ENCODE data around the gene CTNND2. TPM values are rescaled to one million over a fixed set of nuclear protein-coding genes. Genes with fewer than 3 reads are reported as not detected.

Gene CTNND2
- total RNA-seq, 1 experiment from 2014 or later, result not detected

GRCh38 chr5:11700391-11700790 is 203.9 kb downstream of the CTNND2 start:
- DNase-seq, result no peak
- H3K27me3 ChIP-seq, result no peaks in the 10 kb centered on the region
- no peaks in the 10 kb centered on the region for H3K4me1 ChIP-seq
- no peaks in the 10 kb centered on the region for H3K36me3 ChIP-seq
- no peak overlapping the region for H3K27ac ChIP-seq
- H3K9me3 ChIP-seq (replicated peaks), result no peaks in the 10 kb centered on the region
- H3K4me3 ChIP-seq, result no peak overlapping the region

DNA sequence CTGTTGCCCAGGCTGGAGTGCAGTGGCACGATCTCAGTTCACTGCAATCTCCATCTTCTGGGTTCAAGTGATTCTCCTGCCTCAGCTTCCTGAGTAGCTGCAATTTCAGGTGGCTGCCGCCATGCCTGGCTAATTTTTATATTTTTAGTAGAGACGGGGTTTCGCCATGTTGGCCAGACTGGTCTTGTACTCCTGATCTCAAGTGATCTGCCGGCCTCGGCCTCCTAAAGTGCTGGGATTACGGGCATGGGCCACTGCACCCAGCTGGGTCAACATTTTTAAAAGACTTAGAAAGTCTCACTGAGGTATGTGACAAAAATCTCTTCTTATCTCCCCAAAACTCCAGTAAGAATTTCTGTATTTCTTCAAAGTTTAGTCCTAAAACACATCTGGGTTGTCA is 211.6 kb downstream of the CTNND2 start:
- Histone ChIP-seq H3K9me3 (replicated peaks) (no peaks in the 10 kb centered on the region), H3K36me3 (no peaks in the 10 kb centered on the region), H3K27ac (no peak overlapping the region), H3K4me1 (no peaks in the 10 kb centered on the region), H3K4me3 (no peak overlapping the region), H3K27me3 (no peaks in the 10 kb centered on the region)
- no peak for DNase-seq

DNA sequence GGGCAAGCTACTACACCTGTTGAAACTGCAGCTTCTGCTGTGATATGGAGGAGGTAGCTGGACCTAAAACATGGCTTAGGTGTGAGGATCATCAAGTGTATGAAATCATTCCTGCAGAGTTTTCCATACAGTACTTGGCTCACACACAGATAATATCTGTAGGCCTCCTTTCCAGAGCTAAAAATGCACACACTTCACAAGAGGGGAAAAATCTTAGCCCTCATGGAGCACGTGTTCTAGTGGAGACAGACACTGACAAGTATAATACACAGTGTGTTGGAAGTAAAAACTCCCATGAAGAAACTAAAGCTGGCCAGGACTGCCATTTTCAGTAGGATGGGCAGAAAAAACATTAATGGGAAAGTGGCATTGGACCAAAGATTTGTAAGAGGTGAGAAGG is 216.7 kb downstream of the CTNND2 start:
- H3K9me3 ChIP-seq (replicated peaks), result no peaks in the 10 kb centered on the region
- H3K36me3 ChIP-seq, result no peaks in the 10 kb centered on the region
- no peaks in the 10 kb centered on the region for H3K27me3 ChIP-seq
- DNase-seq, result no peak
- H3K4me1 ChIP-seq, result no peaks in the 10 kb centered on the region
- H3K4me3 ChIP-seq, result no peak overlapping the region
- no peak overlapping the region for H3K27ac ChIP-seq

DNA sequence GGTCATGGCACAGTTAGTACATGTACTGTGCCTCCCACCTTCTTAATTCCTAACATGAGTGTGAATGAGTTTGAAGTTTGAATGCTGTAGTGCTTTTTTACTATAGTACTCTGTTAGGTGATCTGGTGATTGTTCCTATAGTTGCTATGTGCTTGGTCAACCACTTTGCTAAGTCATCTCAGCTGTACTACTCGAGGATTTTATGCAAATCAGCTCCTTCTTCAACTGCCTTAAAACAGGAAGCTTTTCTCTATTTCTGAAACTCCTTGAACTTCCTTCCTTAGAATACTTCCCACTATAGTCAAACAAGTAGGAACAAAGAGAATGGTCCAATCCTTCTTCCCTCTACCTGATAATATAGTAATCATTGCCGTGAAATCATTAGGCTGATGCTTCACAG is 219.6 kb downstream of the CTNND2 start:
- no peak overlapping the region for H3K27ac ChIP-seq

DNA sequence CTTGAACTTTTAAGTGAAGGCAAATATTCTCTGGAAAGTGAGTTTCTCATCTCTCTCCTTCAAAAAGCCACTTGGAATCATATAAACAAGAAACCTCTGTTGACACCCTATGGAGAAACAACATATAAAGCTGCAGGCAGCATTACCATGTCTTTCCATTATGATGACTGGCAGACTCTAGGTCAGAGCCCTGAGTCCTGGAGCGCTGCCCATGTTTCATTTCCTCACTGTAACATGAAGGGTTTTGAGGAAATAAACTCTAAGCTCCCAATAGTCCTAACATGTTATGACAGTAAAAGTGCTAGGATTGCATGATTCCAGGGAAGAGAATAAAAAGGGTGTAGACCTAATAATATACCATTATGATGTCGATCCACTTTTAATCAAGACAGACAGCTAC is 220.6 kb downstream of the CTNND2 start:
- no peaks in the 10 kb centered on the region for H3K9me3 ChIP-seq (replicated peaks)
- H3K27me3 ChIP-seq, result no peaks in the 10 kb centered on the region
- H3K4me3 ChIP-seq, result no peak overlapping the region
- no peaks in the 10 kb centered on the region for H3K4me1 ChIP-seq
- H3K36me3 ChIP-seq, result no peaks in the 10 kb centered on the region
- no peak overlapping the region for H3K27ac ChIP-seq
- no peak for DNase-seq

More for the DNA sequence above, 219.6 kb downstream of the CTNND2 start:
- no peaks in the 10 kb centered on the region for H3K36me3 ChIP-seq
- no peaks in the 10 kb centered on the region for H3K4me1 ChIP-seq
- H3K27me3 ChIP-seq, result no peaks in the 10 kb centered on the region
- DNase-seq, result no peak
- no peaks in the 10 kb centered on the region for H3K9me3 ChIP-seq (replicated peaks)
- no peak overlapping the region for H3K4me3 ChIP-seq

DNA sequence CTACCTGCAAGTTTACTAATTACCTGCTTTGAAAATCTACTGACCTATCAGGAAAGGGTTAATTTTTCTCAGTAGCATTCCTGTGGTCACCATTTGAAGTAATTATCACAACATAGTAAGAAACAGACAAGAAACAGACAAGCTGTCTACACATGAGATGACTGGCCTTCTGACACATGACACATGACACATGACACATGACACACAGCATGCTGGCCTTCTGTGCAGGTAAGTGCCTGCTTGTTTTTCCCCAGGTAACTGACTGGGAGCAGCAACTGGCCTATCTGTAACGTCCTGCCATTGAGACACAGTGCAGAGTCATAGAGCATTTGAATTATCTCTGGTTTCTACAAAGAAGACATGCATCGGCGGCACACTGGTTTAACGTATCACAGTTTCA is 222.4 kb downstream of the CTNND2 start:
- H3K9me3 ChIP-seq (replicated peaks), result no peaks in the 10 kb centered on the region
- no peaks in the 10 kb centered on the region for H3K36me3 ChIP-seq
- no peak overlapping the region for H3K4me3 ChIP-seq
- H3K27me3 ChIP-seq, result no peaks in the 10 kb centered on the region
- no peak for DNase-seq
- no peak overlapping the region for H3K27ac ChIP-seq
- H3K4me1 ChIP-seq, result no peaks in the 10 kb centered on the region

GRCh38 chr5:11679676-11680075 is 224.6 kb downstream of the CTNND2 start:
- H3K4me3 ChIP-seq, result no peak overlapping the region

GRCh38 chr5:11675184-11675583 is 229.1 kb downstream of the CTNND2 start:
- H3K9me3 ChIP-seq (replicated peaks), result no peaks in the 10 kb centered on the region
- no peaks in the 10 kb centered on the region for H3K4me1 ChIP-seq
- no peak overlapping the region for H3K27ac ChIP-seq
- DNase-seq, result no peak
- H3K27me3 ChIP-seq, result no peaks in the 10 kb centered on the region
- no peaks in the 10 kb centered on the region for H3K36me3 ChIP-seq
- H3K4me3 ChIP-seq, result no peak overlapping the region

More at GRCh38 chr5:11679676-11680075, 224.6 kb downstream of the CTNND2 start:
- Histone ChIP-seq H3K27me3 (no peaks in the 10 kb centered on the region), H3K9me3 (replicated peaks) (no peaks in the 10 kb centered on the region), H3K4me1 (no peaks in the 10 kb centered on the region), H3K36me3 (no peaks in the 10 kb centered on the region), H3K27ac (no peak overlapping the region)
- DNase-seq, result no peak

GRCh38 chr5:11672385-11673085 is 231.7 kb downstream of the CTNND2 start:
- H3K4me1 ChIP-seq, result no peaks in the 10 kb centered on the region
- no peaks in the 10 kb centered on the region for H3K9me3 ChIP-seq (replicated peaks)
- DNase-seq, result no peak
- H3K4me3 ChIP-seq, result no peak overlapping the region
- no peaks in the 10 kb centered on the region for H3K27me3 ChIP-seq
- no peaks in the 10 kb centered on the region for H3K36me3 ChIP-seq
- no peak overlapping the region for H3K27ac ChIP-seq

GRCh38 chr5:11658376-11658775 is 245.9 kb downstream of the CTNND2 start:
- no peak overlapping the region for H3K4me3 ChIP-seq
- DNase-seq, result no peak
- no peaks in the 10 kb centered on the region for H3K9me3 ChIP-seq (replicated peaks)

GRCh38 chr5:11656916-11657315 is 247.3 kb downstream of the CTNND2 start:
- Histone ChIP-seq H3K4me3 (no peak overlapping the region), H3K36me3 (no peaks in the 10 kb centered on the region), H3K9me3 (replicated peaks) (no peaks in the 10 kb centered on the region), H3K27ac (no peak overlapping the region), H3K4me1 (no peaks in the 10 kb centered on the region), H3K27me3 (no peaks in the 10 kb centered on the region)
- no peak for DNase-seq

More at GRCh38 chr5:11658376-11658775, 245.9 kb downstream of the CTNND2 start:
- Histone ChIP-seq H3K27me3 (no peaks in the 10 kb centered on the region), H3K36me3 (no peaks in the 10 kb centered on the region), H3K4me1 (no peaks in the 10 kb centered on the region), H3K27ac (no peak overlapping the region)

- H3K27me3 ChIP-seq, result no peaks in the 10 kb centered on the region
- no peaks in the 10 kb centered on the region for H3K4me1 ChIP-seq
- no peak overlapping the region for H3K27ac ChIP-seq
- H3K36me3 ChIP-seq, result no peaks in the 10 kb centered on the region
- H3K4me3 ChIP-seq, result no peak overlapping the region
- DNase-seq, result no peak
- no peaks in the 10 kb centered on the region for H3K9me3 ChIP-seq (replicated peaks)
These were observed 248.6 kb downstream of the CTNND2 start for GRCh38 chr5:11655681-11656080.

DNA sequence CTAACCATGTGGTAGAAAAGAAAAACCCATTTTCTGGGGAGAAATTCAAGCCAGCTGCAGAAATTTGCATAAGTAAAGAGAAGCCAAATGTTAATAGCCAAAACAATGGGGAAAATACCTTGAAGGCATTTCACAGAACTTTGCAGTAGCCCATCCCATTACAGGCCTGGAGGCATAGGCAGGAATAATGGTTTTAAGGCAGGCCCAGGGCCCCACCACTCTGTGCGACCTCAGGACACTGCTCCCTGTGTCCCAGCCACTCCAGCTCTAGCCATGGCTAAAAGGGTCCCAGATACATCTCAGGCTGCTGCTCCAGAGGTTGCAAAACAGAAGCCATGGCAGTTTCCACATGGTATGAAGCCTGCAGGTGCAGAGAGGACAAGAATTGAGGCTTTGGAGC is 253.3 kb downstream of the CTNND2 start:
- H3K4me1 ChIP-seq, result no peaks in the 10 kb centered on the region
- H3K27me3 ChIP-seq, result no peaks in the 10 kb centered on the region

DNA sequence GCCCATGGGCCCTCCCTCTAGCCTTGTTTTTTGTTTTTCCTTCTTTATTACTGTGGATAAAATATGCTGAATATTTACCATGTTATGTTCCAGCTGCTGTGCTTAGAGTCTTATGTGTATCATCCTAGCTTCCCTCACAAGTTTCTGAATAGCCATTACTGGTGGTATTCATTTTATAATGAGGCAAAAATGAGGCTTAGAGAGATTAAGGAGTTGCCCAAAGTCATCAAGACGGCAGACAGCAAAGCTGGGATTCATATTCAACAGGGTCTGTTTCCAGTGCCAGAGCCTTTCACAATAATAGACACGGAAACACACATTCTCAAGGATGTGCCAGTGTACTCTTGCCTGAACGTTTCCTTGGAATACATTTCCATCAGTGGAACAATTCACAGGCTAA is 258.1 kb downstream of the CTNND2 start:
- Histone ChIP-seq H3K27me3 (no peaks in the 10 kb centered on the region), H3K36me3 (no peaks in the 10 kb centered on the region), H3K27ac (no peak overlapping the region), H3K9me3 (replicated peaks) (no peaks in the 10 kb centered on the region), H3K4me3 (no peak overlapping the region), H3K4me1 (no peaks in the 10 kb centered on the region)
- no peak for DNase-seq

More for the DNA sequence above, 253.3 kb downstream of the CTNND2 start:
- no peaks in the 10 kb centered on the region for H3K36me3 ChIP-seq
- no peaks in the 10 kb centered on the region for H3K9me3 ChIP-seq (replicated peaks)
- H3K27ac ChIP-seq, result no peak overlapping the region
- DNase-seq, result no peak
- no peak overlapping the region for H3K4me3 ChIP-seq

DNA sequence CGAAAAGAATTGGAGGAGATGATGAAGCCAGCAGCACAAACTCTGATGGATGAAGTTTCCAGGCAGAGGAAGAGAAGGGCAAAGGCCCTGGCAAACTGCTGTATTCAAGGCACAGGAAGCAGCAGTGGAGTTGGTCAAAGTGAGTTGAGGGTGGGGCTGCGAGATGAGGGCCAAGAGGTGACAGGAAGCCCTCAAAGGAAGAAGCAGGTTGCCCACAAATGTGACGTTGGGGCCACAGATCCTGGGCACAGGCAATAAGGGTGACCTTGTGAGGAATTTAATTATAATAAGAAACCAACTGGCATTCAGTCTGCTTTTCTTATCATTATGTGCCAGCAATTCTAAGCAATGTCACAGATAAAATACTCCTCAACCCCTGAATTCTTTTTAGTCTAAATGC is 261.8 kb downstream of the CTNND2 start:
- Histone ChIP-seq H3K4me3 (no peak overlapping the region), H3K4me1 (no peaks in the 10 kb centered on the region), H3K27ac (no peak overlapping the region), H3K9me3 (replicated peaks) (no peaks in the 10 kb centered on the region), H3K27me3 (no peaks in the 10 kb centered on the region), H3K36me3 (no peaks in the 10 kb centered on the region)
- no peak for DNase-seq

GRCh38 chr5:11640158-11640873 is 263.9 kb downstream of the CTNND2 start:
- Histone ChIP-seq H3K27me3 (no peaks in the 10 kb centered on the region), H3K36me3 (no peaks in the 10 kb centered on the region), H3K27ac (no peak overlapping the region), H3K9me3 (replicated peaks) (no peaks in the 10 kb centered on the region), H3K4me3 (no peak overlapping the region), H3K4me1 (no peaks in the 10 kb centered on the region)
- no peak for DNase-seq

All from SJCRH30 (cell line).